Erythroblast (primary cell): Measurements from ENCODE around the gene SHMT2.

Experiments used
- GATA1 ChIP-seq: IDR thresholded peaks from 2 replicates; pipeline ENCODE4 v1.6.1; 2011; ENCODE audit warnings: low read depth, mild to moderate bottlenecking, control low read depth, low read length, moderate library complexity
- POLR2A ChIP-seq: IDR thresholded peaks from 2 replicates; pipeline ENCODE4 v1.6.1; 2011; ENCODE audit warnings: mild to moderate bottlenecking, low read length

- TF ChIP-seq POLR2A (no peak), GATA1 (no peak)
These were observed 14.4 kb upstream of the SHMT2 start for GRCh38 chr12:57215065-57215464.
